Activated T-cell treated with anti-CD3 and anti-CD28 coated beads for 48 hours (primary cell): ENCODE data around the gene KIF22.
"Not testable (repeated sequence)": the region's sequence is repeated elsewhere in the genome, so short reads cannot be mapped to it uniquely, and the experiment has no call there.

Experiments used
- DNase-seq: peaks from one replicate; pipeline ENCODE4 v3.0.0-alpha.2; 2020; ENCODE audit warnings: low read depth

The KIF22 gene

DNA sequence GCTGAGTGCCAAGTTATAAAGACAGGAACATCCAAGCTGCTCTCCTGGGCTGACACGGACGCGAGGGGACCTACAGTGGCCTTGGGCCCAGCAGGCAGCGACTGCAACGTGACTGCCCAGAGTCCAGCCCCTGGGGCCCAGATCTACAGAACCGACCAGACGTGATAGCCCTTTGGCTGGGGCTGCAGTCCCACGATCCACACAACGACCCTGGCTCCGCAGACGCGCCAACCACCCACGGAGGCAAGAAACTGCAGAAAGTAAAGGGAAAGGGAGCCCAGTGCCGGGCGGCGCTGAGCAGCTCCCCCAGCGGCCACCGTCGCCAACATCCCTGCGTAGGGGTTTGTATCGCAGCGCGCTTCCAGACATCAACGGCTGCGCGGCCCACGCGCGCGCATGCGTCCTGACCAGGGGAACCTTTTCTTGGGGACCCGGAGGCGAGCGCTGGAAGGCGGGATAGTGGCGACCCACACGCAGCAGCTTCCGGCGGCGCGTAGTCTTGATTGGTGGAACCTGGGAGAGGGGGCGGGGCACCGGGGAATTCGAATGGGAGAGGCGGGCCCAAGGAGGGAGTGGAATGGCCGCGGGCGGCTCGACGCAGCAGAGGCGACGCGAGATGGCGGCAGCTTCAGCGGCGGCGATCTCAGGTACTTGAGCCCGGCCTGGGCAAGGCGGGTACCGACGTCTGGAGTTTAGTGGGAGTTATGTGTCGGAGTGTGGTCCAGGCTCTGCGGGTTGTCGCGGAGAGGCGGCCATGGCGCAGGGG is at the start of gene KIF22:
KIF22 (plus strand) TSS at position 569 of the 766 bp plus-strand sequence; CDS start at position 578, 9 bp downstream.
- peak; percentile 100 for DNase-seq

DNA sequence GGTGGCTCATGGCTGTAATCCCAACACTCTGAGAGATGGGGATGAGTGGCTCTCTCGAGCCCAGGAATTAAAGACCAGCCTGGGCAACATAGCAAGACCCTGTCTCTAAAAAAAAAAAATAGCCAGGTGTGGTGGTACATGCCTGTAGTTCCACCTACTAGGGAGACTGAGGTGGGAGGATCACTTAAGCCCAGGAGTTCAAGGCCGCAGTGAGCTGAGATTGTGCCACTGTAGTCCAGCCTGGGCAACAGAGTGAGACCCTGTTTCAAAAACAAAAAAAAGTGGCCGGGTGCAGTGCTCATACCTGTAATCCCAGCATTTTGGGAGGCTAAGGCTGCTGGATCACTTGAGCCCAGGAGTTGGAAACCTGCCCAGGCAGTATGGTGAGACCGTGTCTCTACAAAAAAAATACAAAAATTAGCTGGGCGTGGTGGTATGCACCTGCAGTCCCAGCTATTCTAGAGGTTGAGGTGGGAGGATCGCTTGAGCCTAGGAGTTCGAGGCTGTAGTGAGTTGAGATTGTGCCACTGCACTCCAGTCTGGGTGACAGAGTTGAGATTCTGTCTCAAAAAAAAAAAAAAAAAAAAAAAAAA is 47.8 kb upstream of the KIF22 start:
- no peak for DNase-seq

DNA sequence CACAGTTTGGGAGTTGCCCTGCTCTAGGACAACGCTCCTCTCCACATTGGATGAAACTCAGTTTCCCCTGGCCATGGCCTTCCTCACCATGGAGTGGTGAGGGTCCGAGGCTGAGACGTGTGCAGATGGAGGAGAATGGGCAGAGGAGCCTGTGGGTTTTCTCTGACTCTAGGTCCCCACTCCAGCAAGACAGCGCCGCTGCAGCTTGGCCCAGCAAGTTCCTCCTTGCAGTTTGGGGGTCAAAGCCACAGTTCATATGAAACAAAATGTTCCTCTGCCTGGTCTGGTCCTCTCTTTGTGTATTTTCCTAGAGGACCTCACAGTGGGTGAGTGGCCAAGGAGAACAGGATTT is 47.1 kb upstream of the KIF22 start:
- no peak for DNase-seq

DNA sequence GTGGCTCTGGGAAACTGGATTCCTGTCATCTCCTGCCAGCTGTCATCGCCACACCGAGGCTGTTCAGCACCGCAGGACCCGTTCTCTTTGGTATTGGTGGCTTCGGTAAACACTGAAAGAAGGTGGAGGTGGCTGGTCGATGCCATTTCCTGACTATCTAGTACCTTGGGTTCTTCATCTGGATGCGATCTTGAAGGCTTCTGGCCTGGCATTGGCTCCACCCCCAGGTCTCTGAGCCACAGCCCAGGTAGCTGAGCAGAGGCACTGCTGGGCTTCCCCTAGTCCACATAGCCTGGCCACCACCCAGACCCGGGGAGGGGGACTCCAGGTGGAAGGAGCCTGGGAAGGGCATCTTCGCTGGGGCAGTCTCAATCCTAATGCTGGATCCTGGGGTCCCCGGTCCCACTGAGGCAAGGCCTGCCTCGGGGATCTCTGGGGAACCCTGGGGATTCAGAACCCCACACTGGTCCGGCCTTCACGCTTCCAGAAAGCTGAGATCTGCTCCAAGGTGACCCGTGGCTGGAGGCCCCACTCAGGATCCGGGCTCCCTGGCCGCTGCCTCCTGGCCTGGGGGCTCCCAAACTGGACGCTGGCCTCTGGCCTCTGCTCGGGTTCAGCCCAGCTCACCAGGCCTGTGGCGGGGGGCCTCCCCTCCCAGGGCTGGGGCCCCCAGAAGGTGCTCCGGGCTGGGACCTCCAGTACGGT is 46.6 kb upstream of the KIF22 start:
- no peak for DNase-seq

DNA sequence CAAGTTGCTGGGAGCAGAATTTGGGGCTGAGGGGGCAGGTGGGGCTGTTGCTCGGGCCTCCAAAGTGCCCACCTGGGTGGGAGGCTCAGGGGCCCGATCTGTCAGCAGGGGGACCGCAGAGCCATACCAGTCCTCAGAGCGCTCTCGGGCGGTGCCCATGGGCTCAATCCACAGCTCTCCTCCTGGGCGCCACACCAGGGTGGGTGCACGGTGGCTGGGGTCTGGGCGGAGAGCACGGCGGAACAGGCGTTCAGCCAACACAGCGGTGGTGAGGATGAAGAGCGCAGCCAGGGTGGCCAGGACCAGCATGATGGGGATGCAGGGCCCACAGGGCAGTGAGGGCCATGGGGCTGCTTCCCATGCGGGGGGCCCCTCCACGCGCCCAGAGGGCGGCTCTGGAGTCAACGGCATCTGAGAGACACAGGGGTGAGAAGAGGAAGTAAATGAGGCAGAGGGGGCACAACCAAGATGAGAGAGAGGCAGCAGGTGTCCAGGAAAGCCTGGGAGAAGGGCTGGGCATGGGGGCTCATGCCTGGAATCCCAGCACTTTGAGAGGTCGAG is 45.9 kb upstream of the KIF22 start:
- DNase-seq = no peak

DNA sequence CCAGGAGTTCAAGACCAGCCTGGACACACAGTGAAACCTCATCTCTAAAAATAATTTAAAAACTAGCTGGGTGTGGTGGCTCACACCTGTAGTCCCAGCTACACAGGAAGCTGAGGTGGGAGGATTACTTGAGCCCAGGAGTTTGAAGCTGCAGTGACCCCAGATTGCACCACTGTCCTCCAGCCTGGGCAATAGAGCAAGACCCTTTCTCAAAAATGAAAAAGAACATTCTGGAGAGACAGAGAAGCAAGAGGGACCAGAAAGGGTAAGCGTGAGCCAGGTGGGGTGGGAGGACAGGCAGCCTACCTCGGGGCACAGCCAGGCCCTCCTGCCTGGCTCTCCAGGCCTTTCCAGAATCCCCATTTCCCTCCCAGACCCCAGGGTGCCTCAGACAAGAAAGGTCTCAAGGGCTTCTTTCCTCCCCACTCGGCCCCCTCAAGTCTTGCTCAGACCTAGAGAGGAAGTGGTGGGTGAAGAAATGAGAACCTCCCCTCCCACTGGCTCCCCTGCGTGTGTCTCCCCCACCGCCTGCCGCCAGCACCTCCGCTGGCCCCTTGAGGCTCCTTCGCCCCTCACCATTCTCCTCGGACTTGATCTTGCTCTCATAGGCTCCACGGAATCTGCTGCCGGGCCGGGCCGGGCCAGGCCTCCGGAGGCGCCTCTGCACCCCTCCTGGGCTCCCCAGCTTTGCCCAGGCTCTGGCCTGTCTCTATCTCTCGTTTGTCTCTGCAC is 45.3 kb upstream of the KIF22 start:
- peak; percentile 48 for DNase-seq

DNA sequence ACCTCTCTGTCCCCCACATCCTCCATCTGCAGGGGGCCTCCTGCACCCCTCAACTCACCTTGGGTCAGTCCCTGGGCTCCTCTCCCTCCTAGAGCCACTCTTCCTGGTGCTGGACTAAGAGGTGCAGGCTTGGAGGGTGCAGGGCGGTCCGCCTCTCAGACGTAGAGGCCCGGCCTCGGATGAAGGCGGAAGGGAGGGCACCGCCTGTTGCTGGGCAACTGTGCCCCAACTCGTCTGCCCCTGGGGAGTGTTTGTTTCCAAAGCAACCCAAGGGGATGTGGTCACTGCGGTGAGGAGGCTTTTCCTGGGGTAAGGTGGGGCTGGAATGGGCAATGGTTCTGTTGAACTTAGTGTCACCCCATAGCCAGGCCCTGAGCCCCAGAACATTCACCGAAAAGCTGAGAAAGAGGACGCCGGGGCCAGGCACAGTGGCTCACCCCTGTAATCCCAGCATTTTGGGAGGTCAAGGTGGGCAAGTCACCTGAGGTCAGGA is 44.7 kb upstream of the KIF22 start, which contains the start of gene C16orf54:
C16orf54 (minus strand) TSS at position 138 of the 493 bp plus-strand sequence. CDS start 1,039 bp downstream, outside the sequence.
- peak; percentile 80 for DNase-seq

DNA sequence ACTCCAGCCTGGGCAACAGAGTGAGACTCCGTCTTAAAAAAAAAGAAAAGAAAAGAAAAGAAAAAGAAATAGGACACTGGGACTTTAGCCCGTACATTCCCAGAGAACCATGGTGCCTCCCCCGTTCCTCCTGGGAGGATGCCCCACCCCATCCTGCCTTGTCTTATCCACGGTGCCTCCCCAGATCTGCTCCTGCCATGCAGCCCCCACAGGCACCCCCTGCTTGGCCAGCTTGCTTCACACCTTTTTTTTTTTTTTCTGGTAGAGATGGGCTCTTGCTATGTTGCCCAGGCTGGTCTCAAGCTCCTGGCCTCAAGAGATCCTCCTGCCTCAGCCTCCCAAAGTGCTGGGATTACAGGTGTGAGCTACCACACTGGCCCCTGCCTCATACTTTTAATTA is 44.0 kb upstream of the KIF22 start:
- not testable (repeated sequence) for DNase-seq

DNA sequence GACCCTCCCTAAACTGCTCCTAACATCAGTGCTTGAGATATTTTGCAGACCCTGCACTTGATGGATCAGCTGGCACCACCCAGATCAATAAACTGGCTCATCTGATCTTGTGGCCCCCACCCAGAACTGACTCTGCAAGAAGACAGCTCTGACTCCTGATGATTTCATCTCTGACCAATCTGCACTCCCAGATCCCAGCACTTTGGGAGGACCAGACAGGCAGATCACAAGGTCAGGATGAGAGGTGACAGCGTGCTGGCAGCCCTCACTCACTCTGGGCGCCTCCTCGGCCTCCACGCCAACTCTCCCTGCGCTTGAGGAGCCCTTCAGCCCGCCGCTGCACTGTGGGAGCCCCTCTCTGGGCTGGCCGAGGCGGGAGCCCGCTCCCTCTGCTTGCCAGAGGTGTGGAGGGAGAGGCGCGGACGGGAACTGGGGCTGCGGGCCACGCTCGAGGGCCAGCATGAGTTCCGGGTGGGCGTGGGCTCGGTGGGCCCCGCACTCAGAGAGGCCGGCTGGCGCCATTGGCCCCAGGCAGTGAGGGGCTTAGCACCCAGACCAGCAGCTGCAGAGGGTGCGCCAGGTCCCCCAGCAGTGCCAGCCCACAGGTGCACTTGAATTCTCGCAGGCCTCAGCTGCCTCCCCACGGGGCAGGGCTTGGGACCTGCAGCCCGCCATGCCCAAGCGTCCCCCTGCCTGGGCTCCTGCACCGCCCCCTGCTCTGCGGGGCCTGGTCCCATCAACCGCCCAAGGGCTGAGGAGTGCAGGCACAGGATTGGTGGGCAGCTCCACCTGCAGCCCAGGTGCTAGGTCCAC is 42.4 kb upstream of the KIF22 start:
- DNase-seq = no peak

DNA sequence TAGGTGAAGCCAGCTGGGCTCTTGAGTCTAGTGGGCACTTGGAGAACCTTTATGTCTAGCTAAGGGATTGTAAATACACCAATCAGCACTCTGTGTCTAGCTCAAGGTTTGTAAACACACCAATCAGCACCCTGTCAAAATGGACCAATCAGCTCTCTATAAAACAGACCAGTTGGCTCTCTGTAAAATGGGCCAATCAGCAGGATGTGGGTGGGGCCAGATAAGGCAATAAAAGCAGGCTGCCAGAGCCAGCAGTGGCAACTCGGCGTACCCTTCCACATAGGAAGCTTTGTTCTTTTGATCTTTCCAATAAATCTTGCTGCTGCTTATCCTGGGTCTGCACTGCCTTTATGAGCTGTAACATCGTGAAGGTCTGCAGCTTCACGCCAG is 41.8 kb upstream of the KIF22 start:
- DNase-seq = not testable (repeated sequence)

DNA sequence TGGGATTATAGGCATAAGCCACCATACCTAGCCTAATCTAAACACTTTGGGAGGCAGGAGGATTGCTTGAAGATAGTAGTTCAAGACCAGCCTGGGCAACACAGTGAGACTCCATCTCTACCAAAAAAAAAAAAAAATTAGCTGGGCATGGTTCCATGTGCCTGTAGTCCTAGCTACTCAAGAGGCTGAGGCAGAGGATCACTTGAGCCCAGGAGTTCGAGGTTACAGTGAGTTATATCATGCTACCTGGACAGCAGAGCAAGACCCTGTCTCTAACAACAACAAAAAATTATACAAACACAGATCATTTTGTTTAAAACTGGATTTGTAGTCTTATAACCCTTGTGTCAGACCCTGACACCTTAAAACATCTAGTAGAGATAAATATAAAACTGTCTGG is 37.0 kb upstream of the KIF22 start:
- no peak for DNase-seq

DNA sequence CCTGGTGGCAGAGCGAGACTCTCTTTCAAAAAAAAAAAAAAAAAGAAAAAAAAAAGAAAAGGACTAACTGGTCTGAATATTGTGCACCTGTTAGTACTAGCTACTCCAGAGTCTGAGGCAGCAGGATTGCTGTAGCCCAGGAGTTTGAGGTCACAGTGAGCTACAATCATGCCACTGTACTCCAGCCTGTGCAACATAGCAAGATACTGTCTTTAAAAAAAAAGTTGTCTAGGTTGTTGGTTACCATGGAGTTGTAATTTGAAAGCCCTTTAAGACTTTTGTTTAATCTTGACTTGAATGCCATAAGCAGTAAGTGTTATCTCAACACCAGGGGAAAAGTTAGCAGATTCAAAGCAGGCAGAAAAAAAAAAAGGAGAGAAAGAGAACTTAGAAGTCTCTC is 33.9 kb upstream of the KIF22 start:
- no peak for DNase-seq

DNA sequence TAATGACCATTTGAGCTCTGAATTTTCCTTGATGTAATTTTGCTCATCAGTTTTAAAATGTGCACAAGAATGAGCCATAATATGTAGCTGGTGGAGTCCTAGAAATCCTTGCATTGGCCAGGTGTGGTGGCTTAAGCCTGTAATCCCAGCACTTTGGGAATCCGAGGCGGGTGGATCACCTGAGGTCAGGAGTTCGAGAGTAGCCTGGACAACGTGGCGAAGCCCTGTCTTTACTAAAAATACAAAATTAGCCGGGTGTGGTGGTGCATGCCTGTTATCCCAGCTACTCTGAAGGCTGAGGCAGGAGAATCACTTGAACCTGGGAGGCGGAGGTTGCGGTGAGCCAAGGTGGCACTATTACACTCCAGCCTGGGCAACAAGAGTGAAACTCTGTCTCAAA is 33.5 kb upstream of the KIF22 start:
- DNase-seq = not testable (repeated sequence)

DNA sequence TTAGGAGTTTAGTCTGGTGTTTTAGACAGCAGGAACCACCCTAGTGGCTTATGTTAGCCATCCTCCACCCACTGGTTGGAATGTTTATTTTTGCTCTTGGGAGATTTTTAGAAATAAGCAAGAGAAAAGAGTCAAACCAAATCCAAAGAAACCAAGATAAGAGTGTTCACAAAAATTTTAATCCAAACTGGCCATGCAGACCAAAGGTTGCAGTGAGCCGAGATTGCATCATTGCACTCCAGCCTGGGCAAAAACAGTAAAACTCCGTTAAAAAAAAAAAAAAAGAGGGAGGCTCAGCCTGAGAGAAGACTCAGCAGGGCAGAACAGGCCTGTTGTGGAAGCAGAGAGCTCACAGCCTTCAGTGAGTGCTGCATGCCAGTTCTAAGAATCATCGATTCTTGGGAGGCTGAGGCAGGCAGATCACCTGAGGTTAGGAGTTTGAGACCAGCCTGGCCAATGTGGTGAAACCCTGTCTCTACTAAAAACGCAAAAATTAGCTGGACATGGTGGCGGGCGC is 32.5 kb upstream of the KIF22 start:
- no peak for DNase-seq

DNA sequence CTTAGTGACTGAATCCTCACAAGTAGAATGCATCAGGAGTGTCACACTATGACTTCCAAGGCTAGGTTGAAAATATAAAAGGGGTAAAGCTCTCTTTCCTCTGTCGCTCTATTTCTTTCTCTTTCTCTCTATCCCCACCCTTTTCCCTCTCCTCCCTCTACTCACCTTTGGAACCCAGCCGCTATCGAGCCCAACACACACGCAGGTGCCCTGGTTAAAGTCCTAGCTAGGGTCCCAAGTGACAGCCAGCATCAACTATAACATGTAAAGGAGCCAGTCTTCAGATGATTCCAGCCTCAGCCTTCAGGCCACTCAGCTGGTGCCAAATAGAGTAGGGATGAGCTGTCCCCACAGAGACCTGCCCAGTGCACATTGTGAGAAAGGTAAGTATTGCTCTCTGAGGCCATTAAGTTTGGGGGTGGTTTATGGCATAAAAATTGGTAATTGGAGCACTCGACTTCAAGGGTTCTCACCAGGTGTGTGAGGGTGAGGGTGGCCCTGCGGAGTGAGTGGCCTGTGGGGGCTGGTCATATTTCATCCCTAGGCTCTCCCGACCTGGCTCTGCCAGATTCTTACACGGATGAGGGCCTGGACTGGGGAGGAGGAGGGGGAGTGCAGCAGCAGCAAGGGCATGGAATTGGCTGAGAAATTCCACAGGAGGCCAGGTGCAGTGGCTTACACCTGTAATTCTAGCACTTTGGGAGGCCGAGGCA is 29.8 kb upstream of the KIF22 start:
- DNase-seq = no peak

DNA sequence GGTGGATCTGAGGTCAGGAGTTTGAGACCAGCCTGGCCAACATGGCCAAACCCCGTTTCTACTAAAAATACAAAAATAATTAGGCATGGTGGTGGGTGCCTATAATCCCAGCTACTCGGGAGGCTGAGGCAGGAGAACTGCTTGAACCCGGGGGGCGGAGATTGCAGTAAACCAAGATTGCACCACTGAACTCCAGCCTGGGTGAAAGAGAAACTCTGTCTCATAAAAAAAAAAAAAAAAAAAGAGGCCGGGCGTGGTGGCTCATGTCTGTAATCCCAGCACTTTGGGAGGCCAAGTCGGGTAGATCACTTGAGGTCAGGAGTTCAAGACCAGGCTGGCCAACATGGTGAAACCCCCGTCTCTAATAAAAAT is 29.3 kb upstream of the KIF22 start:
- DNase-seq = not testable (repeated sequence)

DNA sequence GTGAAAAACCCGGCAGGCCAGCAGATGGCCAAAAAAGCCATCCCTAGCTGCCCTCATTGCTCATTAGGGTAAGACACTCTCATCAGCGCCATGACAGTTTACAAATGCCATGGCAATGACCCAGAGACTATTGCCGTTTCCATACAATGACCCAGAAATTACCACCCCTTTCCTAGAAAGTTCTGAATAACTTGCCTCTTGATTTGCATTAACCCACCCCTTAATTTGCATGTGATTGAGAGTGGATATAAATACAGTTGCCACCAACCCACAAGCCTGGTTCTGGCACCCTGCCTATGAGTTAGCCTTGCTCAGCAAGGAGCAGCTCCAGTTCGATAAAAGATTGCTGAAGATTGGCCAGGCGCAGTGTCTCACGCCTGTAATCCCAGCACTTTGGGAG is 28.7 kb upstream of the KIF22 start:
- DNase-seq = no peak

DNA sequence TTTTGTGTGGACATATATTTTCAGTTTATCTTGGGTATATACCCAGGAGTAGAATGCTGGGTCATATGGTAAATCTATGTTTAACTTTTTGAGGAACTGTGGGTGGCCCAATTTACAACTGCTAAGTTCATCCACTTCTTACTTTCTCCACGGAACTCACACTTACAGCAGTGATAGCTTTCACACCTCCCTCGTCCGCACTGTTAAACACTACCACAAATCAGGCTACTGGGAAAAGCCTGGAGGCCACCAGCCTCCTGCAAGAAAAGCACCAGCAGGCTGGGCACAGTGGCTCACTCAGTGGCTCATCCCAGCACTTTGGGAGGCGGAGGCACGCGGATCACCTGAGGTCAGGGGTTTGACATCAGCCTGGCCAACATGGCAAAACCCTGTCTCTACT is 27.2 kb upstream of the KIF22 start:
- no peak for DNase-seq

DNA sequence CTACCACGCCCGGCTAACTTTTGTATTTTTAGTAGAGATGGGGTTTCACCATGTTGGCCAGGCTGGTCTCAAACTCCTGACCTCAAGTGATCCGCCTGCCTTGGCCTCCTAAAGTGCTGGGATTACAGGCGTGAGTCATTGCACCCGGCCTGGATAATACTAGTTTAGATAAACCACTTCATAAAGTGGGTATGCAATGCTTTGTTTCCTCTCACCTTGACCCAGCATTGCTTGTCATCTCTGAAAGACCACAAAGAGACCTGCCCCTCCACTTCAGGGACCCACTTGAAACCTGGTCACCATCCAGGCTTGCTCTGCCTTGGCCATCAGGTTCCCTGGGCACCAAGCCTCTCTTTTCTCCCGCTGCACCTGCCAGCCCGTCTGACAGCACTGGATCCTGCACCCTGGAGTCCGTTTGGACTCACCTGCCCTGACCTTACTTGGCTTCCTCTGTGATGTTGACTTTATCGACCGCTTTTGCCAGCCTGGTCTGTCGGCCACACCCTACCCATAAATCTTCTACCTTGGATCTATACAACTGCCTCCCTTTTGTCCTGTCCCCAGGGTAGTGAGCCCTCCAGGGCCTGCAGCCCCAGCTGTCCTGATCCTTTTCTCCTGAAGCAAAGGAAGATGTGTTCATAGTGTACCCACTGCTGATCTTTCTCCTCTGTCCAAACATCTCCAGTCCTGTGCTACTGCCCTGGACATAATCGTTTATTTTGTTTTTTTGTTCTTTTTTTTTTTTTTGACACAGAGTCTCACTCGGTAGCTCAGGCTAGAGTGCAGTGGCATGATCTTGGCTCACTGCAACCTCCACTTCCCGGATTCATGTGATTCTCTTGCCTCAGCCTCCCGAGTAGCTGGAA is 25.2 kb upstream of the KIF22 start:
- DNase-seq = no peak
